AG08395 (cell line): ENCODE measurements around the gene B3GNT3.
"Not testable (repeated sequence)": the region's sequence is repeated elsewhere in the genome, so short reads cannot be mapped to it uniquely, and the experiment has no call there.

ENCODE experiments used
- DNase-seq: peaks from one replicate; pipeline ENCODE4 v3.0.0; 2012; ENCODE audit warnings: mixed read lengths, low spot score

B3GNT3 gene

GRCh38 chr19:17796838-17797423, 2.0 kb downstream of the B3GNT3 start:
- DNase-seq: no peak

- peak; percentile 58 for DNase-seq
Measured at GRCh38 chr19:17797424-17798201, 2.7 kb downstream of the B3GNT3 start.

- not testable (repeated sequence) for DNase-seq
Measured at GRCh38 chr19:17798599-17798998, 3.7 kb downstream of the B3GNT3 start.

GRCh38 chr19:17802137-17802858, 7.4 kb downstream of the B3GNT3 start:
- no peak for DNase-seq

- DNase-seq: no peak
Measured at GRCh38 chr19:17803264-17803896, 8.4 kb downstream of the B3GNT3 start.

GRCh38 chr19:17805427-17805826, 10.5 kb downstream of the B3GNT3 start:
- DNase-seq: no peak

- DNase-seq: no peak
Measured at GRCh38 chr19:17806945-17807344, 12.0 kb downstream of the B3GNT3 start.

- DNase-seq: no peak
Measured at GRCh38 chr19:17807731-17808316, 12.9 kb downstream of the B3GNT3 start.

GRCh38 chr19:17811103-17811502, 16.2 kb downstream of the B3GNT3 start:
- no peak for DNase-seq

GRCh38 chr19:17811681-17812080, 16.7 kb downstream of the B3GNT3 start:
- DNase-seq: no peak

GRCh38 chr19:17812099-17812498, 17.2 kb downstream of the B3GNT3 start:
- no peak for DNase-seq

GRCh38 chr19:17817668-17818363, 22.9 kb downstream of the B3GNT3 start:
- DNase-seq: no peak

GRCh38 chr19:17821190-17821589, 26.3 kb downstream of the B3GNT3 start, which contains the start of gene INSL3:
TSS of gene INSL3 (minus strand) at chr19:17821519. CDS start at chr19:17821506, 13 bp downstream.
- DNase-seq: no peak

- DNase-seq: no peak
Measured at GRCh38 chr19:17824339-17824738, 29.4 kb downstream of the B3GNT3 start.

- DNase-seq: no peak
Measured at GRCh38 chr19:17826508-17827056, 31.6 kb downstream of the B3GNT3 start.

GRCh38 chr19:17829855-17830566, 35.1 kb downstream of the B3GNT3 start:
- DNase-seq: peak; percentile 48

- peak; percentile 70 for DNase-seq
Measured at GRCh38 chr19:17830567-17831418, 35.9 kb downstream of the B3GNT3 start.

- no peak for DNase-seq
Measured at GRCh38 chr19:17831419-17831888, 36.5 kb downstream of the B3GNT3 start.

GRCh38 chr19:17832443-17833208, 37.7 kb downstream of the B3GNT3 start:
- DNase-seq: no peak
